ENCODE results near the gene GET4. TPM values are rescaled to one million over a fixed set of nuclear protein-coding genes. Genes with fewer than 3 reads are reported as not detected.

The GET4 gene
- total RNA-seq, 1 donor from 2014 or later, result 4.2 TPM

DNA sequence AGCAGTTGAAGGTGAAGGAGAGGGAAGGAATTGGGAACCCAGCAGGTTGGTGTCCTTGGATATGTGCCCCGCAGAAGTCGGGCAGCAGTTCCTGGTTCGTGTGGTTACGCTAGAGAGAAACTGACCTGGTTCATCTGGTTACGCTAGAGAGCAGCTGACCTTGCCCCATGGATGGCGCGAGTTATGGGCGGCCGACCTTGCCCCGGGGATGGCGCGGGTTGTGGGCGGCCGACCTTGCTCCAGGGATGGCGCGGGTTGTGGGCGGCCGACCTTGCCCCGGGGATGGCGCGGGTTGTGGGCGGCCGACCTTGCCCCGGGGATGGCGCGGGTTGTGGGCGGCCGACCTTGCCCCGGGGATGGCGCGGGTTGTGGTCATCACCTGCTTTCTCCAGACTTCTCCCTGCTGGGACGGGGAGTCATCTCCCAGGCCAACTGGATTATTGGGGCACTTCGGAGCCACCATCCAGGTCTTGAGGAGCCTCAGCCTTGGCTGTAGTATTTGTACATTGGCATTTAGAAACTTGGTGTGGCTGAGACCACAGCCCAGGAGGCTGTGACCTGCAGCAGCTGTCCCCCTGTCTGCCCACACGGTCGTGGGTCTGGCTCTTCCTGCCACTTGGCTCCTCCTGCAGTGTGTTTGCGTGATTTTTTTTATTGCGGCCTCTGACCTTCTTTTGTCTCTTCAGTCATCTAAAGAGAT is 6.1 kb downstream of the GET4 start:
- H3K36me3 ChIP-seq, result peaks cover 16 to 18% of the 10 kb centered on the region in 2 donors
- no peaks in the 10 kb centered on the region for H3K27me3 ChIP-seq
- no peaks in the 10 kb centered on the region for H3K9me3 ChIP-seq
- TF ChIP-seq, protein P1, sequence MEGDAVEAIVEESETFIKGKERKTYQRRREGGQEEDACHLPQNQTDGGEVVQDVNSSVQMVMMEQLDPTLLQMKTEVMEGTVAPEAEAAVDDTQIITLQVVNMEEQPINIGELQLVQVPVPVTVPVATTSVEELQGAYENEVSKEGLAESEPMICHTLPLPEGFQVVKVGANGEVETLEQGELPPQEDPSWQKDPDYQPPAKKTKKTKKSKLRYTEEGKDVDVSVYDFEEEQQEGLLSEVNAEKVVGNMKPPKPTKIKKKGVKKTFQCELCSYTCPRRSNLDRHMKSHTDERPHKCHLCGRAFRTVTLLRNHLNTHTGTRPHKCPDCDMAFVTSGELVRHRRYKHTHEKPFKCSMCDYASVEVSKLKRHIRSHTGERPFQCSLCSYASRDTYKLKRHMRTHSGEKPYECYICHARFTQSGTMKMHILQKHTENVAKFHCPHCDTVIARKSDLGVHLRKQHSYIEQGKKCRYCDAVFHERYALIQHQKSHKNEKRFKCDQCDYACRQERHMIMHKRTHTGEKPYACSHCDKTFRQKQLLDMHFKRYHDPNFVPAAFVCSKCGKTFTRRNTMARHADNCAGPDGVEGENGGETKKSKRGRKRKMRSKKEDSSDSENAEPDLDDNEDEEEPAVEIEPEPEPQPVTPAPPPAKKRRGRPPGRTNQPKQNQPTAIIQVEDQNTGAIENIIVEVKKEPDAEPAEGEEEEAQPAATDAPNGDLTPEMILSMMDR (IDR thresholded peaks at IDR 0.05), result no peak
- DNase-seq (ENCODE audit: low spot score in 2 of 2), result no peak
- peaks cover 5 to 22% of the 10 kb centered on the region in 2 donors for H3K4me1 ChIP-seq
- no peak overlapping the region for H3K27ac ChIP-seq
- no peak overlapping the region for H3K4me3 ChIP-seq
- intact Hi-C loops (cut with DNase I), result no loop called here

DNA sequence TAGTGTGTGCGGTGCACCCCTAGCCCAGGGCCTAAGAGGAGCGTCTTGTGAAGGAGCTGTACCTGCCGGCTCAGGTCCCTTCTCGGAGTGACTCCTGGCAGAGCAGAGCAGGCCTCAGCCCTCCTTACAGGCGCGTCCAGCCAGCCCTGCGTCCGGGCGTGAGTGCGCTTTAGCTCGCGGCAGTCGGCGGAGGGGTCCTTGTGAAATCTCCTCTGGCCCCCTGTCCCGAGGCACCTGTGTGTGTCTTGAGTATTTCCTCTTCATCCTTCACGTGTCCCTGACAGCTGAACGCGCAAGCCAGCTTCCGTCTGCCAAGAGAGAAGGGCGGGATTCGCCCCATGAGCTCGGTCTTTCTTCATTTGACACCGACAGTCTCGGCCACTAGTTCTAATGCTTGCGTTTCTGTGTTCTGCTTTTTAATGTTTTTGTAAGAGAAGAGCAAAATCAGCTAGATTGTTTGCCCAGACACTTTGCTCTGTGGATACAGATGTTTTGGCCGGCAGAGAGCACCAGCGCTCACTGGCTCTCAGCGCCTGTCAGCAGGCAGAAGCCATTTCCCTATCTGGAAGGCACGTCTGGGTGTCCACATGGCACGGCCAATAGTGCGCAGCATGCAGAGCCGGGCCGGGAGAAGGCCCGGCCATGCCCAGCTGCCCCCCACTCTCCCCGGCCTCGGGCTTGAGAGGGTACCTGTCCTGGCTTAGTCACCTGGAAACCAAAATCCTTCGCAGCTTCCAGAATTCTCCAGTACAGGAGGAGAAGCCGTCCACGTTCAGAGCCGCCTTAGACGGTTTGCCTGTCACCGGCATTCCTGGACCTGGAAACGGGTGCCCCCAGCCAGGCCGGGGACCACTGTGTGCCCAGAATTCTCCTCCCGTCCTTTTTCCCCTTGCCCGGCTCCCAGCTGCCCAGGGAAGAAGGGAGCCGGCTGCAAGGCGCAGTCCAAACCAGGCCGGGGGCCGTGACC is 7.0 kb downstream of the GET4 start:
- H3K36me3 ChIP-seq, result peaks cover 25 to 27% of the 10 kb centered on the region in 2 donors
- H3K4me1 ChIP-seq, result peaks cover 0 to 16% of the 10 kb centered on the region in 2 donors
- no peaks in the 10 kb centered on the region for H3K27me3 ChIP-seq
- DNase-seq (ENCODE audit: low spot score in 2 of 2), result no peak
- intact Hi-C loops (cut with DNase I), result no loop called here
- H3K9me3 ChIP-seq, result no peaks in the 10 kb centered on the region
- no peak overlapping the region for H3K4me3 ChIP-seq
- H3K27ac ChIP-seq, result no peak overlapping the region
- TF ChIP-seq, protein P1 (IDR thresholded peaks at IDR 0.05), result no peak

DNA sequence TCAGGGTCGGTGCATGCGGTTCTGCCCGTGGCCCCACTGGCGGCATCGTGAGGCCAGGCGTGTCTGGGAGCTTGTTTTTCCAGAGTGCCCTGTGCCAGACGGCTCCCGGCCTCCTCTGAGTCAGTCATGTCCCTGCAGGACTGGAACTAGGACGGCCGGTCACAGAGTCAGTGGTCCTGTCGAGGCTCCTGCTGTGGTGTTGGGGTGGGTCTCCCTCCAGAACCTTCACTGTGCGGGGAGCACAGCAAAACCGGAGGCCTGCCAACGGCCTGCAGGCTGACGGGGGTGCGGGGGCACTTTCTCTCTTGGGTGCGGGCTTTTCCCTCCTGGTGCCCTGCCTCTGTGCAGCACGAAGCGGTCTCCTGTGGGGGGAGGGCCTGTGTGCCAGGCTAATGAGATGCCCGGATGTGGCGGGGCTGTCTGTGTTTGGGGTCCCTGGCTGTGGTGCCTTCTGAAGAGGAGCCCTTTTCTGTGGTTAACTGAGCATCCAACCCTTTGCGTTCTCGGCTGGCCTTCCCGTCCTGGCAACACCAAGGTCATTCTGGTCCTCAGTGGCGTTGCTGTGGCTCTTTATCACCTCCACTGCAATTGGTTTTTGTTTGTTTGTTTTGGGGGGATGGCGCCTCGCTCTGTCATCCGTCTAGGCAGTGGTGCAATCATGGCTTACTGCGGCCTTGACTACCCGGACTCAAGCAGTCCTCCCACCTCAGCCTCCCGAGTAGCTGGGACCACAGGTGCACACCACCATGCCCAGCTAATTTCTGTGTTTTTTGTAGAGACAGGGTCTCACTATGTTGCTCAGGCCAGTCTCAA is 8.0 kb downstream of the GET4 start:
- Histone ChIP-seq H3K27ac (no peak overlapping the region), H3K9me3 (no peaks in the 10 kb centered on the region), H3K27me3 (no peaks in the 10 kb centered on the region), H3K4me3 (no peak overlapping the region), H3K36me3 (peaks cover 32 to 38% of the 10 kb centered on the region in 2 donors), H3K4me1 (peaks cover 0 to 9% of the 10 kb centered on the region in 2 donors)
- TF ChIP-seq, protein P1 (IDR thresholded peaks at IDR 0.05), result no peak
- intact Hi-C loops (cut with DNase I), result no loop called here
- no peak for DNase-seq (ENCODE audit: low spot score in 2 of 2)

DNA sequence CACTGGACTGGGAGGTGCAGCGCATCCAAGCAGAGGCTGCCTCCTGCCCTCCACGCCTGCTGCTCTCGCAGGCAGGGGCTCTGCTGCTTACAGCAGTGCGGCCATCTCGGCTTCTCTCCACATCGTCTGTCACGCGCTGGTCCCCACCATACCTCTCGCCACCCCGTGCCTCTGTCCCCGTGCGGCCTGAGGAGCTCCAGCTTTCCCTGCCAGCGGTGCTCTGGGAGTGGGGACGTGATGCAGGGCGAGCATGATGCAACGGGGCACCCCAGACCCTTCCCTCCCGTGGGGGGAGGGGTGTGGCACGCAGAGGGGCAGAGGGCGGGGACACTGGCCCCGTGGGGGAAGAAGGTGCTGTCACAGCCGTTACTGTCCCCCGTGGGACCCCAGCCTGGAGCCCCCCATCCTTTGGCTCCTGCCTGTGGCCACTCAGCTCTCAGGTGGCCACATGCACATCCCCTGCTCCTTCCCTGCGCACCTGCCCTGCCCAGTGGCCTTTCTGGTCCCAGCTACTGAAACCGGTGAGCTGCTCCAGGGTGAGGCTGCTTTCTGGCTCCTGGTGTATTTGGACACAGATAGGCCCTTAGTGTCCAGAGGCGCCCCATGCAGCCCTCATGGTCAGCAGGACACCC is 9.0 kb downstream of the GET4 start:
- Histone ChIP-seq H3K4me1 (peaks cover 0 to 9% of the 10 kb centered on the region in 2 donors), H3K4me3 (no peak overlapping the region), H3K27ac (no peak overlapping the region), H3K9me3 (no peaks in the 10 kb centered on the region), H3K36me3 (peaks cover 33 to 38% of the 10 kb centered on the region in 2 donors), H3K27me3 (no peaks in the 10 kb centered on the region)
- TF ChIP-seq, protein P1 (IDR thresholded peaks at IDR 0.05), result no peak
- no peak for DNase-seq (ENCODE audit: low spot score in 2 of 2)
- intact Hi-C loops (cut with DNase I), result no loop called here
